Endodermal cell (in vitro differentiated cells): Measurements from ENCODE around the gene WASF3. TPM values are rescaled to one million over a fixed set of nuclear protein-coding genes. Genes with fewer than 3 reads are reported as not detected.

Source experiments
- DNase-seq: peaks from one replicate; pipeline ENCODE4 v3.0.0-alpha.2; 2017
- H3K27ac ChIP-seq: 2 replicates; pipeline ENCODE4 v1.5.1; 2013; ENCODE audit warnings: mild to moderate bottlenecking, low read depth, low read length, moderate library complexity
- H3K27me3 ChIP-seq: 2 replicates; pipeline ENCODE4 v1.6.1; 2013; ENCODE audit warnings: mild to moderate bottlenecking, low read length, moderate library complexity; ENCODE audit not compliant: insufficient read depth, control insufficient read depth, poor library complexity, severe bottlenecking
- H3K36me3 ChIP-seq: 2 replicates; pipeline ENCODE4 v1.7.0; 2013; ENCODE audit warnings: mild to moderate bottlenecking, low read length, moderate library complexity; ENCODE audit not compliant: control insufficient read depth, insufficient read depth
- H3K4me1 ChIP-seq: one replicate; pipeline ENCODE4 v1.7.0; 2013; ENCODE audit warnings: low read length; ENCODE audit not compliant: control insufficient read depth, insufficient read depth
- H3K4me3 ChIP-seq: 2 replicates; pipeline ENCODE4 v1.5.1; 2013; ENCODE audit warnings: mild to moderate bottlenecking, low read length, moderate library complexity
- H3K9ac ChIP-seq: 2 replicates; pipeline ENCODE4 v1.6.1; 2013; ENCODE audit warnings: mild to moderate bottlenecking, low read length, moderate library complexity; ENCODE audit not compliant: poor library complexity, severe bottlenecking; ENCODE audit errors: extremely low read depth
- H3K9me3 ChIP-seq: 2 replicates; pipeline ENCODE4 v1.6.1; 2013; ENCODE audit warnings: mild to moderate bottlenecking, low read length, moderate library complexity; ENCODE audit not compliant: control insufficient read depth
- H3K27ac Mint-ChIP-seq: 2 replicates; pipeline ENCODE4 v1.8.0; 2020; ENCODE audit warnings: mixed read lengths
- H3K27me3 Mint-ChIP-seq: 2 replicates; pipeline ENCODE4 v1.8.0; 2021; ENCODE audit warnings: mild to moderate bottlenecking, mixed read lengths; ENCODE audit not compliant: insufficient read depth
- H3K36me3 Mint-ChIP-seq: 2 replicates; pipeline ENCODE4 v1.8.0; 2020; ENCODE audit warnings: low read depth, mixed read lengths
- H3K4me1 Mint-ChIP-seq: 2 replicates; pipeline ENCODE4 v1.8.0; 2020; ENCODE audit warnings: mixed read lengths
- H3K4me3 Mint-ChIP-seq: 2 replicates; pipeline ENCODE4 v1.8.0; 2020; ENCODE audit warnings: mild to moderate bottlenecking, moderate library complexity, mixed read lengths
- H3K9me3 Mint-ChIP-seq: 2 replicates; pipeline ENCODE4 v1.8.0; 2020; ENCODE audit warnings: mild to moderate bottlenecking, mixed read lengths
- CTCF ChIP-seq: fragments of 200-600 bp; sonication (generic); conservative IDR thresholded peaks from 2 replicates; pipeline ENCODE4 v1.5.0; 2021; ENCODE audit warnings: antibody characterized with exemption, mild to moderate bottlenecking
- WGBS, 2 experiments: methylation state at CpG; one replicate each; pipeline versions ENCODE4 v1.1.5 to v1.1.7; 2013; ENCODE audit warnings: missing lambda C conversion rate in 2 of 2, mixed read lengths in 1 of 2; ENCODE audit not compliant: insufficient coverage in 1 of 2, insufficient read length in 1 of 2; 5-methylcytosine and 5-hydroxymethylcytosine counted together
- total RNA-seq, 2 donors: library from RNA; stranded (reverse); fragmentation: NEBNext Ultra II Directional in 1 of 2; extraction: Animal tissue kit (Norgen Biotek cat#: 25700) in 1 of 2; gene quantifications; 2 replicates in 1 of 2; 3 replicates in 1 of 2; pipeline ENCODE4 v1.2.1, GENCODE V29; 2021

WASF3 gene
- total RNA-seq, 2 donors from 2014 or later = 20.5 to 32.6 TPM

- no peak overlapping the region for H3K4me3 Mint-ChIP-seq
- H3K27me3 Mint-ChIP-seq = peaks cover 8% of the 10 kb centered on the region
- no peak for DNase-seq
- Histone ChIP-seq H3K9ac (no peak overlapping the region), H3K27ac (no peak overlapping the region), H3K4me3 (no peak overlapping the region), H3K4me1 (no peaks in the 10 kb centered on the region), H3K27me3 (peaks cover 9% of the 10 kb centered on the region), H3K36me3 (no peaks in the 10 kb centered on the region), H3K9me3 (no peaks in the 10 kb centered on the region)
- no peaks in the 10 kb centered on the region for H3K36me3 Mint-ChIP-seq
- no peaks in the 10 kb centered on the region for H3K9me3 Mint-ChIP-seq
- no peak overlapping the region for H3K27ac Mint-ChIP-seq
- no peaks in the 10 kb centered on the region for H3K4me1 Mint-ChIP-seq
- TF ChIP-seq CTCF = no peak
- WGBS, 2 experiments = 82 to 90% methylated on average over 5 of the region's 5 CpGs
Observed at GRCh38 chr13:26548205-26548765, 9.2 kb upstream of the WASF3 start.

- Histone ChIP-seq H3K9me3 (no peaks in the 10 kb centered on the region), H3K27ac (no peak overlapping the region), H3K4me3 (no peak overlapping the region), H3K4me1 (no peaks in the 10 kb centered on the region), H3K9ac (no peak overlapping the region), H3K36me3 (no peaks in the 10 kb centered on the region), H3K27me3 (peaks cover 9% of the 10 kb centered on the region)
- no peak for TF ChIP-seq CTCF
- 20% methylated on average over 1 of the region's 1 CpG; no CpG with 5 or more reads in 1 of the 2 experiments for WGBS, 2 experiments
- Mint-ChIP-seq H3K4me3 (no peak overlapping the region), H3K27ac (no peak overlapping the region), H3K36me3 (no peaks in the 10 kb centered on the region), H3K9me3 (no peaks in the 10 kb centered on the region), H3K27me3 (peaks cover 8% of the 10 kb centered on the region), H3K4me1 (no peaks in the 10 kb centered on the region)
- DNase-seq = no peak
Observed at GRCh38 chr13:26549713-26550112, 7.8 kb upstream of the WASF3 start.

GRCh38 chr13:26551255-26551860 is 6.1 kb upstream of the WASF3 start:
- Mint-ChIP-seq H3K27ac (no peak overlapping the region), H3K36me3 (no peaks in the 10 kb centered on the region), H3K27me3 (peaks cover 23% of the 10 kb centered on the region), H3K9me3 (no peaks in the 10 kb centered on the region), H3K4me1 (no peaks in the 10 kb centered on the region), H3K4me3 (no peak overlapping the region)
- Histone ChIP-seq H3K9ac (no peak overlapping the region), H3K4me1 (no peaks in the 10 kb centered on the region), H3K36me3 (no peaks in the 10 kb centered on the region), H3K4me3 (no peak overlapping the region), H3K9me3 (no peaks in the 10 kb centered on the region), H3K27me3 (peaks cover 20% of the 10 kb centered on the region), H3K27ac (no peak overlapping the region)
- WGBS, 2 experiments = 85 to 96% methylated on average over 4 to 6 of the region's 6 CpGs
- no peak for TF ChIP-seq CTCF
- DNase-seq = no peak
